Thyroid gland (tissue), 4 donors: Measurements from ENCODE around the gene PRKCD. TPM values are rescaled to one million over a fixed set of nuclear protein-coding genes. Genes with fewer than 3 reads are reported as not detected.
A peak's percentile ranks its signal among the peaks of the same experiment; 100 is the strongest.

Source experiments
- DNase-seq, 2 donors: peaks; one replicate each; pipeline ENCODE4 v3.0.0-alpha.2; 2019
- H3K27ac ChIP-seq, 3 donors: fragments of 200-600 bp; sonication (generic); 1 replicate in 2 of 3; 2 replicates in 1 of 3; pipeline ENCODE4 v1.5.1; 2016 to 2019; ENCODE audit warnings: mild to moderate bottlenecking in 1 of 3, moderate library complexity in 1 of 3
- H3K27me3 ChIP-seq: fragments of 200-600 bp; sonication (generic); one replicate; pipeline ENCODE4 v1.5.1; 2019
- H3K36me3 ChIP-seq, 2 donors: fragments of 200-600 bp; sonication (generic); one replicate each; pipeline ENCODE4 v1.5.1; 2016 to 2019
- H3K4me1 ChIP-seq, 2 donors: fragments of 200-600 bp; sonication (generic); one replicate each; pipeline ENCODE4 v1.5.1; 2017 to 2019
- H3K4me3 ChIP-seq, 3 donors: fragments of 200-600 bp; sonication (generic); replicated peaks in 1 of 3; 1 replicate in 2 of 3; 2 replicates in 1 of 3; pipeline ENCODE4 v1.5.1; 2016; ENCODE audit warnings: mild to moderate bottlenecking in 1 of 3
- H3K9me3 ChIP-seq: fragments of 200-600 bp; sonication (generic); one replicate; pipeline ENCODE4 v1.5.1; 2017
- CTCF ChIP-seq, 6 experiments: fragments of 200-600 bp in 3 of 6; fragments of 450-650 bp in 3 of 6; sonication (generic) in 3 of 6; IDR thresholded peaks; one replicate each; pipeline ENCODE4 v1.5.1; 2016 to 2019; ENCODE audit warnings: antibody characterized with exemption in 6 of 6, mild to moderate bottlenecking in 2 of 6, inconsistent platforms in 1 of 6, moderate library complexity in 1 of 6
- POLR2A ChIP-seq, 2 donors: fragments of 450-650 bp; IDR thresholded peaks; one replicate each; pipeline ENCODE4 v1.6.1; 2017; ENCODE audit warnings: antibody characterized with exemption in 2 of 2, mild to moderate bottlenecking in 2 of 2, moderate library complexity in 1 of 2
- WGBS, 2 donors: methylation state at CpG; one replicate each; pipeline ENCODE4 v1.1.5; 2017; 5-methylcytosine and 5-hydroxymethylcytosine counted together
- intact Hi-C: fragments of 100-400 bp; cut with DNase I; formaldehyde crosslinking; loops from one replicate; pipeline ENCODE4 v1.15.1; 2023
- total RNA-seq, 4 donors: library from RNA; depleted of rRNA; stranded (reverse); fragments of >200 nt; gene quantifications; one replicate each; pipeline ENCODE4 v1.2.3, GENCODE V29; 2016

The PRKCD gene
- total RNA-seq, 4 donors from 2014 or later, result 32.0 to 154 (median 71.4) TPM

GRCh38 chr3:53155760-53156159 is 5.2 kb upstream of the PRKCD start:
- Histone ChIP-seq H3K36me3 (no peaks in the 10 kb centered on the region), H3K9me3 (no peaks in the 10 kb centered on the region), H3K27me3 (no peaks in the 10 kb centered on the region), H3K4me3 (no peak overlapping the region), H3K4me1 (peaks cover 58 to 87% of the 10 kb centered on the region in 2 donors), H3K27ac (peak overlapping the region; percentile 88 to 94 (median 91))
- peak; percentile 97 to 98 for DNase-seq
- TF ChIP-seq CTCF (IDR thresholded peaks at IDR 0.05), result no peak
- TF ChIP-seq POLR2A (IDR thresholded peaks at IDR 0.05), result peak in 1 of 2 donors; percentile 32
- 43 to 45% methylated on average over 3 to 6 of the region's 6 CpGs for WGBS, 2 donors
- intact Hi-C loops, result no loop called here

- no peaks in the 10 kb centered on the region for H3K9me3 ChIP-seq
- peak overlapping the region; percentile 85 to 91 (median 87) for H3K27ac ChIP-seq
- peaks cover 54 to 80% of the 10 kb centered on the region in 2 donors for H3K4me1 ChIP-seq
- TF ChIP-seq CTCF (IDR thresholded peaks at IDR 0.05), result no peak
- TF ChIP-seq POLR2A (IDR thresholded peaks at IDR 0.05), result peak in 1 of 2 donors; percentile 50
- H3K36me3 ChIP-seq, result no peaks in the 10 kb centered on the region
- peak; percentile 57 to 60 for DNase-seq
- no peak overlapping the region for H3K4me3 ChIP-seq
- intact Hi-C loops, result no loop called here
- no peaks in the 10 kb centered on the region for H3K27me3 ChIP-seq
- WGBS, 2 donors, result 11 to 16% methylated on average over 13 to 21 of the region's 36 CpGs
These were observed 4.6 kb upstream of the PRKCD start for GRCh38 chr3:53156368-53156834.

- Histone ChIP-seq H3K4me1 (peaks cover 50 to 77% of the 10 kb centered on the region in 2 donors), H3K9me3 (no peaks in the 10 kb centered on the region), H3K4me3 (no peak overlapping the region), H3K27ac (peak overlapping the region in 2 of 3 donors; percentile 13 to 91), H3K27me3 (no peaks in the 10 kb centered on the region), H3K36me3 (no peaks in the 10 kb centered on the region)
- 56 to 60% methylated on average over 3 of the region's 3 CpGs for WGBS, 2 donors
- peak; percentile 61 to 64 for DNase-seq
- TF ChIP-seq POLR2A (IDR thresholded peaks at IDR 0.05), result no peak
- TF ChIP-seq CTCF (IDR thresholded peaks at IDR 0.05), result no peak
- intact Hi-C loops, result no loop called here
These were observed 2.9 kb upstream of the PRKCD start for GRCh38 chr3:53157974-53158580.

- H3K27ac ChIP-seq, result peak overlapping the region in 1 of 3 donors; percentile 91
- no peaks in the 10 kb centered on the region for H3K27me3 ChIP-seq
- TF ChIP-seq POLR2A (IDR thresholded peaks at IDR 0.05), result no peak
- no peak for TF ChIP-seq CTCF (IDR thresholded peaks at IDR 0.05)
- WGBS, 2 donors, result 89 to 91% methylated on average over 2 of the region's 2 CpGs
- DNase-seq, result no peak
- no peaks in the 10 kb centered on the region for H3K36me3 ChIP-seq
- intact Hi-C loops, result no loop called here
- H3K4me3 ChIP-seq, result no peak overlapping the region
- no peaks in the 10 kb centered on the region for H3K9me3 ChIP-seq
- peaks cover 51 to 77% of the 10 kb centered on the region in 2 donors for H3K4me1 ChIP-seq
These were observed 2.2 kb upstream of the PRKCD start for GRCh38 chr3:53158765-53159155.
